ENCODE measurements around the gene SOBP. TPM values are rescaled to one million over a fixed set of nuclear protein-coding genes. Genes with fewer than 3 reads are reported as not detected.

Gene SOBP
- total and polyA plus RNA-seq, 9 donors, result 8.7 to 31.3 (median 25.8) TPM

GRCh38 chr6:107442938-107443607 lies 46.8 kb upstream of the SOBP start:
- TF ChIP-seq EP300 (IDR thresholded peaks at IDR 0.05), result no peak
- no peak for TF ChIP-seq POLR2A (IDR thresholded peaks at IDR 0.05)
- no peak for TF ChIP-seq CTCF (IDR thresholded peaks at IDR 0.05)
- Histone ChIP-seq H3K9me3 (no peaks in the 10 kb centered on the region), H3K27me3 (no peaks in the 10 kb centered on the region), H3K4me1 (ENCODE audit: insufficient read depth) (no peaks in the 10 kb centered on the region), H3K4me3 (no peak overlapping the region), H3K27ac (no peak overlapping the region), H3K36me3 (no peaks in the 10 kb centered on the region)
- 94 to 99% (median 96%) methylated on average over 2 of the region's 2 CpGs for WGBS, 3 donors
- no peak for DNase-seq
- intact Hi-C loops (cut with DNase I), result no loop called here

GRCh38 chr6:107443608-107444267 lies 46.2 kb upstream of the SOBP start:
- no peak for DNase-seq
- H3K9me3 ChIP-seq, result no peaks in the 10 kb centered on the region
- H3K27ac ChIP-seq, result no peak overlapping the region
- H3K4me1 ChIP-seq (ENCODE audit: insufficient read depth), result no peaks in the 10 kb centered on the region
- intact Hi-C loops (cut with DNase I), result no loop called here
- 89 to 91% (median 91%) methylated on average over 7 of the region's 7 CpGs for WGBS, 3 donors
- H3K36me3 ChIP-seq, result no peaks in the 10 kb centered on the region
- H3K4me3 ChIP-seq, result no peak overlapping the region
- H3K27me3 ChIP-seq, result no peaks in the 10 kb centered on the region
- no peak for TF ChIP-seq EP300 (IDR thresholded peaks at IDR 0.05)
- no peak for TF ChIP-seq CTCF (IDR thresholded peaks at IDR 0.05)
- TF ChIP-seq POLR2A (IDR thresholded peaks at IDR 0.05), result no peak

GRCh38 chr6:107444277-107444676 lies 45.6 kb upstream of the SOBP start:
- no peak overlapping the region for H3K4me3 ChIP-seq
- intact Hi-C loops (cut with DNase I), result no loop called here
- H3K9me3 ChIP-seq, result no peaks in the 10 kb centered on the region
- H3K4me1 ChIP-seq (ENCODE audit: insufficient read depth), result no peaks in the 10 kb centered on the region
- no peaks in the 10 kb centered on the region for H3K36me3 ChIP-seq
- no peaks in the 10 kb centered on the region for H3K27me3 ChIP-seq
- 75 to 86% (median 80%) methylated on average over 1 of the region's 1 CpG for WGBS, 3 donors
- no peak for DNase-seq
- H3K27ac ChIP-seq, result no peak overlapping the region
- TF ChIP-seq POLR2A (IDR thresholded peaks at IDR 0.05) (no peak), CTCF (IDR thresholded peaks at IDR 0.05) (no peak), EP300 (IDR thresholded peaks at IDR 0.05) (no peak)

GRCh38 chr6:107447663-107448216 lies 42.2 kb upstream of the SOBP start:
- no peaks in the 10 kb centered on the region for H3K9me3 ChIP-seq
- no peaks in the 10 kb centered on the region for H3K4me1 ChIP-seq (ENCODE audit: insufficient read depth)
- no peak for DNase-seq
- TF ChIP-seq EP300 (IDR thresholded peaks at IDR 0.05), result no peak
- no peak for TF ChIP-seq CTCF (IDR thresholded peaks at IDR 0.05)
- TF ChIP-seq POLR2A (IDR thresholded peaks at IDR 0.05), result no peak
- H3K27ac ChIP-seq, result no peak overlapping the region
- intact Hi-C loops (cut with DNase I), result no loop called here
- no peaks in the 10 kb centered on the region for H3K27me3 ChIP-seq
- H3K36me3 ChIP-seq, result no peaks in the 10 kb centered on the region
- no peak overlapping the region for H3K4me3 ChIP-seq
- WGBS, 3 donors, result 96 to 100% (median 97%) methylated on average over 2 of the region's 2 CpGs
